Liver (tissue), 9 donors: ENCODE results near the gene TMEM187. TPM values are rescaled to one million over a fixed set of nuclear protein-coding genes. Genes with fewer than 3 reads are reported as not detected.

Source experiments
- DNase-seq: peaks from one replicate; pipeline ENCODE4 v3.0.0-alpha.2; 2017; ENCODE audit warnings: low spot score
- H3K27ac ChIP-seq, 2 donors: one replicate each; pipeline ENCODE4 v1.7.0; 2013; ENCODE audit warnings: inconsistent platforms in 2 of 2, low read length in 2 of 2, control low read depth in 1 of 2, low read depth in 1 of 2, mild to moderate bottlenecking in 1 of 2
- H3K27me3 ChIP-seq, 4 donors: one replicate each; pipeline versions ENCODE4 v1.6.1 to v1.7.0; 2013; ENCODE audit warnings: low read length in 3 of 4, inconsistent platforms in 1 of 4, mild to moderate bottlenecking in 1 of 4, moderate library complexity in 1 of 4; ENCODE audit not compliant: control insufficient read depth in 4 of 4, insufficient read depth in 4 of 4
- H3K36me3 ChIP-seq, 4 donors: one replicate each; pipeline versions ENCODE4 v1.6.1 to v1.7.0; 2013; ENCODE audit warnings: low read length in 3 of 4, mild to moderate bottlenecking in 3 of 4, low read depth in 1 of 4, moderate library complexity in 1 of 4; ENCODE audit not compliant: control insufficient read depth in 4 of 4, insufficient read depth in 3 of 4
- H3K4me1 ChIP-seq, 4 donors: one replicate each; pipeline versions ENCODE4 v1.6.1 to v1.7.0; 2013; ENCODE audit warnings: low read length in 3 of 4, mild to moderate bottlenecking in 3 of 4, moderate library complexity in 1 of 4; ENCODE audit not compliant: control insufficient read depth in 4 of 4, insufficient read depth in 4 of 4
- H3K4me3 ChIP-seq, 3 donors: one replicate each; pipeline versions ENCODE4 v1.6.1 to v1.7.0; 2013; ENCODE audit warnings: low read length in 3 of 3, control low read depth in 1 of 3, low read depth in 1 of 3, mild to moderate bottlenecking in 1 of 3
- H3K9ac ChIP-seq, 2 donors: one replicate each; pipeline ENCODE4 v1.7.0; 2013; ENCODE audit warnings: low read length in 2 of 2, mild to moderate bottlenecking in 2 of 2, moderate library complexity in 2 of 2, control low read depth in 1 of 2, low read depth in 1 of 2
- H3K9me3 ChIP-seq, 4 donors: one replicate each; pipeline versions ENCODE4 v1.6.1 to v1.7.0; 2013; ENCODE audit warnings: low read length in 3 of 4; ENCODE audit not compliant: control insufficient read depth in 4 of 4
- CTCF ChIP-seq: fragments of 150-350 bp; IDR thresholded peaks from 2 replicates; pipeline ENCODE4 v1.5.1; 2017; ENCODE audit warnings: improper control_type of control experiment, low read depth, low read length; ENCODE audit not compliant: missing input control
- GABPA ChIP-seq, 2 donors: IDR thresholded peaks in 1 of 2; conservative IDR thresholded peaks in 1 of 2; 2 replicates each; pipeline ENCODE4 v1.6.1; 2016; ENCODE audit warnings: antibody characterized with exemption in 2 of 2, mild to moderate bottlenecking in 1 of 2, moderate library complexity in 1 of 2
- NR2F2 ChIP-seq: IDR thresholded peaks from 2 replicates; pipeline ENCODE4 v1.6.1; 2016; ENCODE audit warnings: antibody characterized with exemption
- RAD21 ChIP-seq, 2 donors: IDR thresholded peaks; 2 replicates each; pipeline ENCODE4 v1.6.1; 2016; ENCODE audit warnings: antibody characterized with exemption in 2 of 2, mild to moderate bottlenecking in 2 of 2
- REST ChIP-seq: IDR thresholded peaks from 2 replicates; pipeline ENCODE4 v1.6.1; 2016; ENCODE audit warnings: antibody characterized with exemption, mild to moderate bottlenecking
- RXRA ChIP-seq, 2 donors: IDR thresholded peaks; 2 replicates each; pipeline ENCODE4 v1.6.1; 2017 to 2018; ENCODE audit warnings: antibody characterized with exemption in 2 of 2, mild to moderate bottlenecking in 1 of 2
- SP1 ChIP-seq: IDR thresholded peaks from 2 replicates; pipeline ENCODE4 v1.6.1; 2018; ENCODE audit warnings: antibody characterized with exemption, mild to moderate bottlenecking
- WGBS: extraction: QIAGEN DNeasy Blood & Tissue Kit; methylation state at CpG from one replicate; pipeline ENCODE4 v1.1.7; 2013; 5-methylcytosine and 5-hydroxymethylcytosine counted together
- polyA plus RNA-seq, 2 donors: library from polyadenylated mRNA; stranded (reverse) in 1 of 2; unstranded in 1 of 2; fragments of 200-250 nt in 1 of 2; fragments of >200 nt in 1 of 2; fragmentation: Nextera tagmentation in 1 of 2; extraction: Ambion mirVana in 1 of 2; gene quantifications; one replicate each; pipeline versions ENCODE4 v1.2.1 to v1.2.3, GENCODE V29; 2013 to 2015
- total RNA-seq, 2 donors: library from RNA; depleted of rRNA; stranded (reverse); fragments of >200 nt; gene quantifications; one replicate each; pipeline ENCODE4 v1.2.3, GENCODE V29; 2014
- donor health status: healthy.
- donor health status: healthy.
- donor health status: healthy.
- donor health status: healthy.
- donor health status: healthy.

Gene TMEM187
- total RNA-seq (1 to 10 TPM; 2.9 TPM), polyA plus RNA-seq (1 to 10 TPM; 5.3 to 5.8 TPM)

- Histone ChIP-seq H3K4me1 (peaks cover 13 to 46% (median 42%) of the 10 kb centered on the region in 4 donors), H3K27me3 (no peaks in the 10 kb centered on the region), H3K9me3 (no peaks in the 10 kb centered on the region), H3K4me3 (peak within 1 kb of the TSS; percentile 76 to 98 (median 81)), H3K27ac (peak within 1 kb of the TSS; percentile 95 to 100), H3K36me3 (no peaks in the 10 kb centered on the region), H3K9ac (peak within 1 kb of the TSS; percentile 57 to 92)
- no peak for TF ChIP-seq REST
- TF ChIP-seq SP1: peak; percentile 5
- WGBS: under 1% methylated on average over 98 of the region's 103 CpGs
- DNase-seq: peak; percentile 82
These were observed at the start of gene TMEM187 for GRCh38 chrX:153972368-153973126. Gene TMEM187 (plus strand): TSS chrX:153972754. CDS start chrX:153982063, 9,309 bp downstream.

GRCh38 chrX:153922932-153923857 is 49.4 kb upstream of the TMEM187 start:
- Histone ChIP-seq H3K4me3 (no peak overlapping the region), H3K36me3 (no peaks in the 10 kb centered on the region), H3K9me3 (no peaks in the 10 kb centered on the region), H3K27ac (no peak overlapping the region), H3K27me3 (no peaks in the 10 kb centered on the region), H3K9ac (no peak overlapping the region), H3K4me1 (peaks cover 7 to 25% (median 15%) of the 10 kb centered on the region in 4 donors)
- 48% methylated on average over 25 of the region's 25 CpGs for WGBS
- DNase-seq: no peak
- TF ChIP-seq RAD21 (IDR thresholded peaks at IDR 0.05) (peak; percentile 20 to 66), CTCF (peak; percentile 45), GABPA (IDR thresholded peaks at IDR 0.05 in 1 of 2, conservative IDR thresholded peaks at IDR 0.05 in 1 of 2) (no peak)

- no peaks in the 10 kb centered on the region for H3K27me3 ChIP-seq
- H3K9me3 ChIP-seq: no peaks in the 10 kb centered on the region
- peak; percentile 50 to 53 for TF ChIP-seq RAD21 (IDR thresholded peaks at IDR 0.05)
- peak; percentile 16 for TF ChIP-seq SP1
- peak; percentile 24 for TF ChIP-seq NR2F2
- no peak for TF ChIP-seq RXRA (IDR thresholded peaks at IDR 0.05)
- H3K4me1 ChIP-seq: peaks cover 9 to 32% (median 22%) of the 10 kb centered on the region in 4 donors
- DNase-seq: no peak
- no peak overlapping the region for H3K4me3 ChIP-seq
- 34% methylated on average over 14 of the region's 14 CpGs for WGBS
- no peak overlapping the region for H3K9ac ChIP-seq
- no peak overlapping the region for H3K27ac ChIP-seq
- no peaks in the 10 kb centered on the region for H3K36me3 ChIP-seq
These were observed 48.2 kb upstream of the TMEM187 start for GRCh38 chrX:153924149-153924861.
